Measurements from ENCODE around the gene SNX2. TPM values are rescaled to one million over a fixed set of nuclear protein-coding genes. Genes with fewer than 3 reads are reported as not detected.

SNX2 gene, protein sequence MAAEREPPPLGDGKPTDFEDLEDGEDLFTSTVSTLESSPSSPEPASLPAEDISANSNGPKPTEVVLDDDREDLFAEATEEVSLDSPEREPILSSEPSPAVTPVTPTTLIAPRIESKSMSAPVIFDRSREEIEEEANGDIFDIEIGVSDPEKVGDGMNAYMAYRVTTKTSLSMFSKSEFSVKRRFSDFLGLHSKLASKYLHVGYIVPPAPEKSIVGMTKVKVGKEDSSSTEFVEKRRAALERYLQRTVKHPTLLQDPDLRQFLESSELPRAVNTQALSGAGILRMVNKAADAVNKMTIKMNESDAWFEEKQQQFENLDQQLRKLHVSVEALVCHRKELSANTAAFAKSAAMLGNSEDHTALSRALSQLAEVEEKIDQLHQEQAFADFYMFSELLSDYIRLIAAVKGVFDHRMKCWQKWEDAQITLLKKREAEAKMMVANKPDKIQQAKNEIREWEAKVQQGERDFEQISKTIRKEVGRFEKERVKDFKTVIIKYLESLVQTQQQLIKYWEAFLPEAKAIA
- total RNA-seq, result 100 to 1,000 TPM in 1 of 4 donors, 10 to 100 TPM in 3; 82.3 to 102 (median 93.1) TPM

DNA sequence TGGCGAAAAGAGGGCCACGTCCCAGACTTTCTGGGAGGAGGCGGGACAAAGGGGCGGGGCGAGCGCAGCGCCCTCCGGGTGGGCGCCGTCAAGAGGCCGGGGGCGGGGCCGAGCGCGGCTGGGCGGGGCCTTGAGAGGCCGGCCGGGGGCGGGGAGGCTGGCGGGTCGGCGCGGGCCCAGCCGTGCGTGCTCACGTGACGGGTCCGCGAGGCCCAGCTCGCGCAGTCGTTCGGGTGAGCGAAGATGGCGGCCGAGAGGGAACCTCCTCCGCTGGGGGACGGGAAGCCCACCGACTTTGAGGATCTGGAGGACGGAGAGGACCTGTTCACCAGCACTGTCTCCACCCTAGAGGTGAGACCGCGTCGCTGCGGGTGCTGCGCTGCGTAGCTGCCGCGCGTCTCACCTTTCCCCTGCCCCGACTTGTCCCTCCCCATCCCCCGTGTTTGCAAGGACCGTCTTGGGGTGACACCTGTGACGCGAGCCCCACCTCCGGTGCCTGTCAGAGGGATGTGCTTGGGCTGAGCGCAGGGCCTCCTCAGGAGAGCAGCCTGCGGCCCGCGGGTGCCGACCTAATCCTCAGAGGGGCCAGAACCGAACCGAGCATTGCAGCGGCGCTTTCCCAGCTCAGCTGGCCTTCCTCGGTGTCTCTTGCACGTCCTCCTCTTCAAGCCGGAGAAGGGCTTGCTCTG, at the start of gene SNX2:
SNX2 (plus strand) TSS at position 220 of the 689 bp plus-strand sequence; CDS start at position 244, 24 bp downstream.
- Histone ChIP-seq H3K36me3 (no peaks in the 10 kb centered on the region), H3K4me3 (peak within 1 kb of the TSS; percentile 82 to 85), H3K27ac (peak within 1 kb of the TSS; percentile 62 to 92 (median 90)), H3K9me3 (no peaks in the 10 kb centered on the region), H3K4me1 (peaks cover 5 to 41% (median 7%) of the 10 kb centered on the region in 3 donors), H3K27me3 (no peaks in the 10 kb centered on the region)
- no peak for TF ChIP-seq EP300 (IDR thresholded peaks at IDR 0.05)
- TF ChIP-seq POLR2AphosphoS5 (IDR thresholded peaks at IDR 0.05), result peak; percentile 71
- TF ChIP-seq, protein P1, sequence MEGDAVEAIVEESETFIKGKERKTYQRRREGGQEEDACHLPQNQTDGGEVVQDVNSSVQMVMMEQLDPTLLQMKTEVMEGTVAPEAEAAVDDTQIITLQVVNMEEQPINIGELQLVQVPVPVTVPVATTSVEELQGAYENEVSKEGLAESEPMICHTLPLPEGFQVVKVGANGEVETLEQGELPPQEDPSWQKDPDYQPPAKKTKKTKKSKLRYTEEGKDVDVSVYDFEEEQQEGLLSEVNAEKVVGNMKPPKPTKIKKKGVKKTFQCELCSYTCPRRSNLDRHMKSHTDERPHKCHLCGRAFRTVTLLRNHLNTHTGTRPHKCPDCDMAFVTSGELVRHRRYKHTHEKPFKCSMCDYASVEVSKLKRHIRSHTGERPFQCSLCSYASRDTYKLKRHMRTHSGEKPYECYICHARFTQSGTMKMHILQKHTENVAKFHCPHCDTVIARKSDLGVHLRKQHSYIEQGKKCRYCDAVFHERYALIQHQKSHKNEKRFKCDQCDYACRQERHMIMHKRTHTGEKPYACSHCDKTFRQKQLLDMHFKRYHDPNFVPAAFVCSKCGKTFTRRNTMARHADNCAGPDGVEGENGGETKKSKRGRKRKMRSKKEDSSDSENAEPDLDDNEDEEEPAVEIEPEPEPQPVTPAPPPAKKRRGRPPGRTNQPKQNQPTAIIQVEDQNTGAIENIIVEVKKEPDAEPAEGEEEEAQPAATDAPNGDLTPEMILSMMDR (IDR thresholded peaks at IDR 0.05), result peak in 3 of 4 experiments; percentile 17 to 34 (median 22)
- TF ChIP-seq POLR2A (IDR thresholded peaks at IDR 0.05), result peak; percentile 69 to 81
- ATAC-seq, result peak; percentile 96
- 3 to 4% methylated on average over 9 to 12 of the region's 67 CpGs for WGBS, 2 donors (ENCODE audit: low coverage in 1 of 2)

DNA sequence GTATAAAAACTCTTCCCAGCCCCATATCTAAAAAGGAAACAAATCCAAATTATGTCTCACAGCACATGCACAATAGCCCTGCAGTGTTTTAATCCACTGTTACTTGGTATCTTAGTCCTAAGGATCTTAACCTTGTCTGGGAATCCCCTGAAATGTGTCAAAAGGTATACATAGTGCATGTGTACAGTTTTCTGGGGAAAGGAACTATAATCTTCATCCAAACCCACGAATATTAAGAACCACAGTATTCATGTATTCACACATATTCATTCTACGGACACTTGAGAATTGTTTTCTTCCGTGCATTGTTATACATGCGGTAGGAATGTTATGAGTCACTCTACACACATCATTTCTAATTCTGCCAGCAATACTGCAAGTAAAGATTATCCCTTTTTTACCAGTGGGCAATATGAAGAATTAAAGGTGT, 47.8 kb upstream of the SNX2 start:
- 51 to 83% methylated on average over 4 of the region's 4 CpGs for WGBS, 2 donors (ENCODE audit: low coverage in 1 of 2)
- H3K4me1 ChIP-seq, result no peaks in the 10 kb centered on the region
- no peaks in the 10 kb centered on the region for H3K9me3 ChIP-seq
- no peak overlapping the region for H3K4me3 ChIP-seq
- H3K27ac ChIP-seq, result no peak overlapping the region
- no peak for ATAC-seq
- H3K27me3 ChIP-seq, result no peaks in the 10 kb centered on the region
- H3K36me3 ChIP-seq, result no peaks in the 10 kb centered on the region
- TF ChIP-seq, protein P1 (IDR thresholded peaks at IDR 0.05), result no peak
- TF ChIP-seq POLR2A (IDR thresholded peaks at IDR 0.05) (no peak), POLR2AphosphoS5 (IDR thresholded peaks at IDR 0.05) (no peak), EP300 (IDR thresholded peaks at IDR 0.05) (no peak)

DNA sequence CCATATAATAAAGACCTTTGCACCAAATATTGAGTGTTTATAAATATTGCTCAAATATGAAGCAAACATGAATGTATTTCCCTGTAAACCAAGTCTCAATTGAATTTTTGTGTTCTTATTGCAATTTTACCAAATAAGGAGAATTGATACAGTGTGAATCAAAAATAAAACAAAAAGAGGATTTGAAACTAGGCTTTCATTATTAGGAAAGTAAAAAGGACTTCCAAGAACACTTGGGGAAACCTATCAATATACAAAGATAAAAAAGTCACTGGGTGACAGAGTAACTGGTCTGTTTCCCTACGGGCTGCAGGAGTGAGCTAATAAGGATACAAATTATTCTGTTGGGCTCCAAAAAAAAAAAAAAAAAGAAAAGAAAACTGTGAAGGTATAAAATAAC, 44.8 kb upstream of the SNX2 start:
- WGBS, 2 donors (ENCODE audit: low coverage in 1 of 2), result 60 to 100% methylated on average over 1 of the region's 1 CpG
- H3K4me1 ChIP-seq, result no peaks in the 10 kb centered on the region
- H3K36me3 ChIP-seq, result no peaks in the 10 kb centered on the region
- no peak for TF ChIP-seq POLR2A (IDR thresholded peaks at IDR 0.05)
- TF ChIP-seq POLR2AphosphoS5 (IDR thresholded peaks at IDR 0.05), result no peak
- no peak for TF ChIP-seq EP300 (IDR thresholded peaks at IDR 0.05)
- TF ChIP-seq, protein P1 (IDR thresholded peaks at IDR 0.05), result no peak
- H3K27ac ChIP-seq, result no peak overlapping the region
- ATAC-seq, result no peak
- no peaks in the 10 kb centered on the region for H3K9me3 ChIP-seq
- H3K27me3 ChIP-seq, result no peaks in the 10 kb centered on the region
- no peak overlapping the region for H3K4me3 ChIP-seq

DNA sequence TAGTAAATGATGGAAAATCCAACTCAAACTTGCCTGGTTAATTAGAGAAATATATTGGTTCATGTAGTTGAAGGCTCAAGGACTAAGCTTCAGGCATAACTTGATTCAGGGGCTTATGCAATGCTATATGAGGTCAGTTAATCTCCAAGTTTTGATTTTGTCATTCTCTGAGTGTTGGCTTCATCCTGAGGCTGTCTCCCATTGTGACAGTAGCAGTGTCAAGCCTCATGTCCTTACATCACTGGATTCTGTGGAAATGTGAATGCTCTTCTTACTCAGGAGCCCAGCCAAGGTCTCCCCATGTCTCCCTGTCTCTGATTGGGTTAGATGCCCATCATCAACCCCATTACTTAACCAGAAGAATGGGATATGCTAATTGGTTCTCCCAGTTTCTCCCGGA, 44.4 kb upstream of the SNX2 start:
- Histone ChIP-seq H3K27ac (no peak overlapping the region), H3K36me3 (no peaks in the 10 kb centered on the region), H3K4me3 (no peak overlapping the region), H3K27me3 (no peaks in the 10 kb centered on the region), H3K9me3 (no peaks in the 10 kb centered on the region), H3K4me1 (no peaks in the 10 kb centered on the region)
- TF ChIP-seq POLR2AphosphoS5 (IDR thresholded peaks at IDR 0.05) (no peak), EP300 (IDR thresholded peaks at IDR 0.05) (no peak)
- ATAC-seq, result no peak
- 100% methylated on average over 1 of the region's 1 CpG; no CpG with 5 or more reads in 1 of the 2 donors for WGBS, 2 donors (ENCODE audit: low coverage in 1 of 2)

DNA sequence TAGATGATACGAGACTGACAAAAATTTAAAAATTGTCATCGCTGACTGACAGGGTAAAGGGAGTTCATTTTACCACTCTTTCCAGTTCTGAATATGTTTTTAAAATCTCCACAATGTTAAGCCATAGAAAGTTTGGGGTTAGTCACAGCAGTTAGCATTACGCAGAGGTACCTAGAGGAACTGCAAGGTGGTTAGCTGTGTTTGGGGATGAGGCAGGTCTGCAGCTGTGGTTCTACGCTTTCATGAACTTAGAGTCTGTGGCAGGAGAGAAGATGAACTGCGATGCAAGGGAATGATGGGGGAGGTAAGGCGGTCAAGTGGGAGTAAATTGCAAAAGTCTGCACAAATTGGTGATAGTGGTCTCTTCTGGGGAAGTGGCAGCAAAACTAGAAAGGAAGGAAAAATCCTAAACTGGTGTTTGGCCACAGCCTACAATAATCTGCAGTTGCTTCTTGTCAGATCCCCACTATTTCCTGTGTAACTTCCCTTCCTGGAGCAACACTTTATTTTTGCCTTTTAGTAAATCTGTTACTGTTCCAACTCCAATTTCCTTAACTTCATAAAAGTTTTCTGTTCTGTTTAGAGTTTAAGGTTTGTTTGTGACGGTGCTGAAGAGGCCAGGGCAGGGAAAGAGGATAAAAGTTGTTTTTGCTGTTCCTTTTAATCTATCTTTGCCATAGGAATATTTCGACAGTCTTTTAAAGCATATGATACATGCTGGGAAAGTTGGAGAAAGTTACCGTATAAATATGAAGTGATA, 38.6 kb upstream of the SNX2 start:
- ATAC-seq, result no peak
- WGBS, 2 donors (ENCODE audit: low coverage in 1 of 2), result 59 to 61% methylated on average over 8 to 9 of the region's 9 CpGs
- H3K27ac ChIP-seq, result peak overlapping the region in 1 of 4 donors; percentile 22
- peaks cover 0 to 11% (median 2%) of the 10 kb centered on the region in 3 donors for H3K4me1 ChIP-seq
- no peaks in the 10 kb centered on the region for H3K9me3 ChIP-seq
- TF ChIP-seq POLR2A (IDR thresholded peaks at IDR 0.05) (no peak), EP300 (IDR thresholded peaks at IDR 0.05) (no peak)
- no peaks in the 10 kb centered on the region for H3K27me3 ChIP-seq
- H3K4me3 ChIP-seq, result no peak overlapping the region
- no peaks in the 10 kb centered on the region for H3K36me3 ChIP-seq
